ENCODE results near the gene CCDC102A. TPM values are rescaled to one million over a fixed set of nuclear protein-coding genes. Genes with fewer than 3 reads are reported as not detected.

The CCDC102A gene
- total RNA-seq, 4 donors from 2014 or later, result 1.2 to 9.3 (median 3.4) TPM

GRCh38 chr16:57518922-57519321, 17.4 kb downstream of the CCDC102A start:
- DNase-seq (no peak), ATAC-seq (no peak)
- TF ChIP-seq CTCF (IDR thresholded peaks at IDR 0.05 in 4 of 5, conservative IDR thresholded peaks at IDR 0.05 in 1 of 5), result no peak
- TF ChIP-seq POLR2A (IDR thresholded peaks at IDR 0.05), result no peak
- intact Hi-C loops (cut with DNase I; ENCODE audit: low total_unique reads) (loop anchor here (1.0 kb wide), 2 partner anchors 100 to 219 kb away; no protein-coding TSS in a partner anchor), in situ Hi-C loops (cut with MboI; ENCODE audit: low sequenced_read_pairs in 4 of 4) (loop anchor here in 3 of 4 donors (5.0 to 10.0 kb wide), 4 partner anchors 94 to 217 kb away; no protein-coding TSS in a partner anchor)
- Histone ChIP-seq H3K4me3 (no peak overlapping the region), H3K36me3 (no peaks in the 10 kb centered on the region), H3K9me3 (no peaks in the 10 kb centered on the region), H3K4me1 (no peaks in the 10 kb centered on the region), H3K27ac (no peak overlapping the region), H3K27me3 (no peaks in the 10 kb centered on the region)

- Histone ChIP-seq H3K27me3 (no peaks in the 10 kb centered on the region), H3K9me3 (no peaks in the 10 kb centered on the region), H3K27ac (no peak overlapping the region), H3K4me1 (no peaks in the 10 kb centered on the region), H3K4me3 (no peak overlapping the region), H3K36me3 (no peaks in the 10 kb centered on the region)
- ATAC-seq, result no peak
- no peak for TF ChIP-seq POLR2A (IDR thresholded peaks at IDR 0.05)
- no peak for TF ChIP-seq CTCF (IDR thresholded peaks at IDR 0.05 in 4 of 5, conservative IDR thresholded peaks at IDR 0.05 in 1 of 5)
- intact Hi-C loops (cut with DNase I; ENCODE audit: low total_unique reads), result no loop called here
- no peak for DNase-seq
- in situ Hi-C loops (cut with MboI; ENCODE audit: low sequenced_read_pairs in 4 of 4), result loop anchor here in 3 of 4 donors (5.0 to 10.0 kb wide), 4 partner anchors 94 to 216 kb away; no protein-coding TSS in a partner anchor
Observed at GRCh38 chr16:57518520-57518919, 17.9 kb downstream of the CCDC102A start.

GRCh38 chr16:57517397-57518367, 18.7 kb downstream of the CCDC102A start:
- DNase-seq (no peak), ATAC-seq (no peak)
- Histone ChIP-seq H3K27me3 (no peaks in the 10 kb centered on the region), H3K4me1 (no peaks in the 10 kb centered on the region), H3K27ac (no peak overlapping the region), H3K9me3 (no peaks in the 10 kb centered on the region), H3K4me3 (no peak overlapping the region), H3K36me3 (no peaks in the 10 kb centered on the region)
- no peak for TF ChIP-seq CTCF (IDR thresholded peaks at IDR 0.05 in 4 of 5, conservative IDR thresholded peaks at IDR 0.05 in 1 of 5)
- no peak for TF ChIP-seq POLR2A (IDR thresholded peaks at IDR 0.05)
- intact Hi-C loops (cut with DNase I; ENCODE audit: low total_unique reads) (no loop called here), in situ Hi-C loops (cut with MboI; ENCODE audit: low sequenced_read_pairs in 4 of 4) (loop anchor here in 3 of 4 donors (5.0 to 10.0 kb wide), 4 partner anchors 93 to 215 kb away; no protein-coding TSS in a partner anchor)

GRCh38 chr16:57516773-57517172, 19.6 kb downstream of the CCDC102A start:
- in situ Hi-C loops (cut with MboI; ENCODE audit: low sequenced_read_pairs in 4 of 4), result loop anchor here in 3 of 4 donors (5.0 to 10.0 kb wide), 4 partner anchors 92 to 214 kb away; no protein-coding TSS in a partner anchor
- intact Hi-C loops (cut with DNase I; ENCODE audit: low total_unique reads), result no loop called here
- no peak for DNase-seq
- no peaks in the 10 kb centered on the region for H3K9me3 ChIP-seq
- TF ChIP-seq CTCF (IDR thresholded peaks at IDR 0.05 in 4 of 5, conservative IDR thresholded peaks at IDR 0.05 in 1 of 5) (no peak), POLR2A (IDR thresholded peaks at IDR 0.05) (no peak)
- no peaks in the 10 kb centered on the region for H3K36me3 ChIP-seq
- no peak overlapping the region for H3K4me3 ChIP-seq
- no peaks in the 10 kb centered on the region for H3K4me1 ChIP-seq
- H3K27me3 ChIP-seq, result no peaks in the 10 kb centered on the region
- no peak overlapping the region for H3K27ac ChIP-seq
- no peak for ATAC-seq

All from gastrocnemius medialis (tissue), 4 donors.